Measurements from ENCODE around the gene TFB1M. TPM values are rescaled to one million over a fixed set of nuclear protein-coding genes. Genes with fewer than 3 reads are reported as not detected.
"Not testable (repeated sequence)": the region's sequence is repeated elsewhere in the genome, so short reads cannot be mapped to it uniquely, and the experiment has no call there.

The TFB1M gene
- total RNA-seq, 1 donor from 2014 or later: 14.0 TPM

DNA sequence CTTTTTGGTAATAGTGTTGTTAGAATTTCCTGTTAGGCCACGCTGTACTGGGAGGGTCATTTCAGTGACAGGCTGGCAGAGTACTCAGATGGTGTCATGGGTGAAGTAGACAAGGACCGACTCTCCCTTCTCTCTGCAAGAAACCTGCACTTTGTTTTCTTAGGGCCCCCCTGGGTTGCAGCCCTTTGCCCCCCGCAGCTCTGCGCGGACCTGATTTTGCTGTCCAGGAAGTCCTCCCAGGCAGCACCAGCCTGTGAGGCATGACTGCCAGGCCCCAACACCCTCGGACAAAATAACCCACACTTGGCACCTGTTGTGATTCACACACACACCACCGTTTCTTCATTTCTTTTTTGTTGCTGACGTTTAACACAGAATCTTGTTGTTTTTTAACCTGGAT, 72.3 kb downstream of the TFB1M start:
- no peak for DNase-seq (ENCODE audit: low spot score)

DNA sequence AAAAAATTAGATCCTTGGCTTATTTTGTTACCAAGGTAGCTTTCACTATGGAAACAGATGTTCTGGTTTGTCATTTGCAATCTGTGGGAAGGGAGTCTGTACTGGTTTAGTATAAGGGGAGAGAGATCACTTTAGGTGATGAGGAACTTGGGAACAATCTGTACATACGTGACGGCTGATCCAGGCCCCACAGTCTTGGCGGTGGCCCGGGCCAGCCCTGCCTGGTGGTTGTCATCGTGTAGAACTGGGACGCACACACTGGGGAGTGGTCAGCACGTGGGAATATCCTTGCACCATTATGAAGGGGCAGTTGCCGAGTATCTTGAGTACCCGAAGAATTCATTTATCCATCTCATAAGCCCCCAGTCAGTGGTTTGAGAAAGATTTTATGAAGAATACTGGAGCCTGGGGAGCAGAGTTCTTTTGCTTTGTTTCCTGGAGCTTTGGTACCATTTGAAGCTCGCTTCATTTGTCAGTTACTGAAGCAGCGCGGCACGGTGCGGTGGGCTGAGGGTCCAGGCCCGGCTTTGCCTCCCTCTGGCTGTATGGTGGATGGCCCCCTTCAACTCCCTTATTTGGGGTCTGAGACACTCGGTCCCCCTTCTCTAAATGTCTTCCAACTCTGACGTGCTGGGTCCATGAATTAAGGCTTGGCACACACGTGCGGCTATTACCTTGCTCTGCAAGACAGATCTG, 73.2 kb downstream of the TFB1M start:
- DNase-seq (ENCODE audit: low spot score): no peak

DNA sequence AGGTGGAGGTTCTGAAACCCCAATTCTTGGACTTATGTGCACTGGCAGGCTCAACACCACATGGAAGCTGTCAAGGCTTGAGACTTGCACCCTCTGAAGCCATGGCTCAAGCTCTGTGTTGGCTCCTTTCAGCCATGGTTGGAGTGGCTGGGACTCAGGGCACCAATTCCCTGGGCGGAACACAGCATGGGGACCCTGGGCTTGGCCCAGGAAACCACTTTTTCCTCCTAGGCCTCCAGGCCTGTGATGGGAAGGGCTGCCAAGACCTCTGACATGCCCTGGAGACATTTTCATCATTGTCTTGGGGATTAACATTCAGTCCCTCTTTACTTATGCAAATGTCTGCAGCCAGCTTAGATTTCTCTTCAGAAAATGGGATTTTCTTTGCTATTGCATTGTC, 76.7 kb downstream of the TFB1M start:
- no peak for DNase-seq (ENCODE audit: low spot score)

GRCh38 chr6:155235087-155235486, 79.2 kb downstream of the TFB1M start:
- DNase-seq (ENCODE audit: low spot score): peak; percentile 44

DNA sequence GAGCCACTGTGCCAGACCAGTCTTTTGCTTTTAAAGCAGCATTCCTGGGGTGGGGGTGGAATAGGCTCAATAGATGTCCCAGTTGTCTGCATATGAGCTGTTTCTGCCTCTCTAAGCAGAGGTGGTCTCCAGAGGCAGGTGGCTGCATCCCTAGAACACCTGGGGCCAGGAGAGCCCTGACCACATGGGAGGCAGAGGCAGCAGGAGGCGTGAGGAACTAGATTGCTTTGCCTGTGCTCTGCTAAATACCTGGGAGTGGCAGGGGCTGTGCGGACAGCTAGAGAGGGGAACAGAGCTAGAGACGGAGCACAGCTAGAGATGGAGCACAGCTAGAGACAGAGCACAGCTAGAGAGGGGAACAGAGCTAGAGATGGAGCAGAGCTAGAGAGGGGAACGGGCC, 79.6 kb downstream of the TFB1M start:
- no peak for DNase-seq (ENCODE audit: low spot score)

- no peak for DNase-seq (ENCODE audit: low spot score)
These were observed 80.1 kb downstream of the TFB1M start for GRCh38 chr6:155234167-155234566.

DNA sequence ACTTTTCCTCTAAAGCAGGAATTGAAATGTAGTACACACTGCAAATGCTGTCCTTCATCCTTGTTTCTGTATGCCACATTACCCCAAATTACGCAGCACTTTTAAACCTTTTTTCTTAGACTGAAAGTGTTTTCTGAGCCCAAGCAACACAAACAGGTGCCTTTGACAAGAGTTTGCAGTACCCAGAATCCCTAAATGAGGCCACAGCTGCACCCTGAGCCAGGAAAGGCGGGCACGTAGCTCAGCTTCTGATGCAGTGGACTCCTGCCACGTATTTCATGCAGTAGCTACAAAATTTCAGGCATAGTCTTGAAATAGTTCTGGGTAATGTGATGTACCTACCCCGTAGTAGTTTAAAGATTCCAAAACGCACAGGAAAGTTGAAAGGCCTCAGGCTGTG, 81.4 kb downstream of the TFB1M start:
- no peak for DNase-seq (ENCODE audit: low spot score)

DNA sequence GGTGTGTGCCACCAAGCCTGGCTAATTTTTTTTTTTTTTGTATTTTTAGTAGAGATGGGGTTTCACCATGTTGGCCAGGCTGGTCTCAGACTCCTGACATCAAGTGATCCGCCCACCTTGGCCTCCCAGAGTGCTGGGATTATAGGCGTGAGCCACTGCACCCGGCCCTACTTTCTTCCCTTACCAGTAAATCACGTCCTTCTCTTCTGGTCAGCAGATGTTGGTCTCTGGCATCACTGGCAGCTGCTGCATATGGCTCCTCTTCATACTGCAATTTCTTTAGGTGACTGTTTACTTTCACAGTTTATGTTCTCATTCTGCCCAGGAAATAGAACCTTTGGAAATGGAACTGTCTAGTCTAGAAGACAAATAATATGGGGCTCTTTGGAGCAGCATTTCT, 83.3 kb downstream of the TFB1M start:
- DNase-seq (ENCODE audit: low spot score): not testable (repeated sequence)

DNA sequence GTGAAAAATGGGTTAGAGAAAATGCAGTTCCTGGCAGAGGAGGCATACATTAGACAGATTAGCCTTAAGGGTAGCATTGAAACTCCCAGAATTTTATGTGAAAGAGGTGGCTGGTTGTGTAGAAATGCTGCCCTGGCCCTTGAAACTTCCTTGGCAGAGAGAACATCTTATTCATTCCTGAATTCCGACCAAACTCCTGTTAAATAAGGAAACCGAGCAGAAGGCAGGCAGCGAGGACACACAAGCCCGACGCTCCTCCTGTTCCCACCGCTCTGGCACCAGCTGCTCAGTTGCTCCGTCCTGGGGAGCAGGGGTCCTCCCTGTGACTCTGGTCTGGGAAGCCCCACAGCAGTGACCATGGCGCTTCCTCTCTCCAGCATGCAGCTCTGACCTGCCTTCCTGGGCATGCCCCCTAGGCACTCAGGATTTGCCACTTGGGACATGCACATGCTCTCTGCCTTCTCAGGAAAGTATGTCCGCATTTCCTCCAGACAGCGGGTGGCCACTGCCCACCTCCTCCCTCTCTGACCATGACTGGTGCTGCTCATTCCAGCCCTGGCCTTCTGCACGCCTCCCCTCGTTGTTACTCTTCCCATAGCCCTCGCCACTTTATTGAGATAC, 85.6 kb downstream of the TFB1M start:
- peak; percentile 88 for DNase-seq (ENCODE audit: low spot score)

- DNase-seq (ENCODE audit: low spot score): no peak
These were observed 87.2 kb downstream of the TFB1M start for GRCh38 chr6:155227046-155227445.

- DNase-seq (ENCODE audit: low spot score): no peak
These were observed 89.7 kb downstream of the TFB1M start for GRCh38 chr6:155224618-155225017.

DNA sequence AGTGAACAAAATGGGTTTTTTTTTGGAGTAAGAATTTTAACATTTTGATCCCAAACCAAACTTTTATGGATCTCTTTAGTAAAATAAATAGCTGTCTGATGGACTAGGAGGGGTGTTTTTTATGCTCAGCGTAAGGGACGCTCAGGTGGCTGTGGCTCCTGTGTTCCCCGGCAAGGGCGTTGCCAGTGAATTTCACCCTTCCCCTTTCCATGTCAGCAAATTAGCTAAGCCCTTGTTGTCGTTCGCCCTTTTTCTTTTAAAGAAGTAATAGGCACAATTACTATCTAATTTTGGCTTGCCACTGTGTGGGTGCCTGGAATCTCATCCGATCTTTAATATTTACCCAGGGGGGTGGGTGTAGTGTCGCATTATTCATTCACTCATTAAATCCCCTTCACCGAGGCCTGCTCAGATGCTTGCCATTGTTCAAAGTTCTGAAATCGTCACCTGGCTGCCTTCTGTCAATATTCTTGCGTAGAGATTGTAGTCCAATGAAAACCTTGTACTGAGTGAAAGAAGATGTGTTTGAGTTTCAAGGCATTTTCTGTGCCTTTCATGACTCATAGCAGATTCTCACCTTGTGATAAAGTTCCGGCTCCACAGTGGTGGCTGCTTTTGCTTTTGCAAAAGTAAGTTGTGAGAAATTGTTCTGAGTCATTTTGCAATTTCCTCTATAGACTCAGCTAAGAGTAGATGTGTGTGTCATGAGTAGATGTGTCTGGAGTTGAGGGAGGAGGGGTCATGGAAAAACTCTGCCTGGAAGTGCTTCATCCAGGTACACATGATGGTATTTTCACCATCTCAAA, 90.4 kb downstream of the TFB1M start:
- DNase-seq (ENCODE audit: low spot score): no peak

- no peak for DNase-seq (ENCODE audit: low spot score)
These were observed 91.8 kb downstream of the TFB1M start for GRCh38 chr6:155222506-155222905.

- DNase-seq (ENCODE audit: low spot score): no peak
These were observed 93.2 kb downstream of the TFB1M start for GRCh38 chr6:155221086-155221485.

GRCh38 chr6:155219858-155220301, 94.4 kb downstream of the TFB1M start:
- DNase-seq (ENCODE audit: low spot score): no peak

GRCh38 chr6:155219299-155219698, 95.0 kb downstream of the TFB1M start:
- no peak for DNase-seq (ENCODE audit: low spot score)

DNA sequence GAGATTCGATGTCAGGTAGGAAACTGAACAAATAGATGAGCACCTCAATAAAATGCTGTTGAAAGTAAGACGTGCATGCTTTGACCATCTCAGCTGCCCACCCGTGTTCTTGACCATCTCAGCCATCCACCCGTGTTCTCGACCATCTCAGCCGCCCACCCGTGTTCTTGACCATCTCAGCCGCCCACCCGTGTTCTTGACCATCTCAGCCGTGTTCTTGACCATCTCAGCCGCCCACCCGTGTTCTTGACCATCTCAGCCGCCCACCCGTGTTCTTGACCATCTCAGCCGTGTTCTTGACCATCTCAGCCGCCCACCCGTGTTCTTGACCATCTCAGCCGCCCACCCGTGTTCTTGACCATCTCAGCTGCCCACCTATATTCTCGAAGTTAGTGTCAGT, 95.6 kb downstream of the TFB1M start:
- not testable (repeated sequence) for DNase-seq (ENCODE audit: low spot score)

DNA sequence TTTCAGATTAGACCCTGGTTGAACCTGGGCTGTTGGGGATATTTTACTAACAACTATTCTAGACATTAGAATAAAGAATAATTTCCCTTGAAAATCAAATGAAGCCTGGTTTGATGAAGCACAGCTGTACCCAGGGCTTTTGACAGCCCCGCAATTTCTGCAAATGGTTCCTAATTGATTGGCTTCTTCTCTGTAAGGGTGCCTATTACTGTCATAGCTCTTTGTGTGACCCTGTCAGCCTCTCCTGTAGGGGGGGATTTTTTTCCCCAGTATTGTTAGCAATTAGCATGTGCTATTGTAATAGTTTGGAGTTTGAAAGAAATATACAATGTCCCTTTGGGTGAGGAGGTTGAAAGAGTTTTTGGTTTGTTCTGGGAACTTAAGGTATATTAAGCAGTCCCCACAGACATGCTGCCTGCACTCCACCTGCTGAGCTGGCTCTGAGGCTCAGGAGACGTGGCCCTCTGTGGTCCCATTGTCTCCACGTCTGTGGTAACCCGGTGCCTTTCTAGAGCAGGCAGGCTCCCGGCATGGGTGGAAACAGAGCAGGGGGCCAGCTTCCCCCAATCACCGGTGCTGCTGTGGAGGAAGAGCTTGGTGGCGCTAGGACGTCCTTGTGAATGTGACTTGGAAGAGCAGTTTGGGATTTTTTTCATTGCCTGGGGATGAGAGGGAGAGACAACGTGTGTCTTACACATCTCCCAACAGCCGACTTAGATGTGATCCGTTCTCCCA, 97.8 kb downstream of the TFB1M start:
- DNase-seq (ENCODE audit: low spot score): no peak

- DNase-seq (ENCODE audit: low spot score): no peak
These were observed 98.4 kb downstream of the TFB1M start for GRCh38 chr6:155215906-155216305.

DNA sequence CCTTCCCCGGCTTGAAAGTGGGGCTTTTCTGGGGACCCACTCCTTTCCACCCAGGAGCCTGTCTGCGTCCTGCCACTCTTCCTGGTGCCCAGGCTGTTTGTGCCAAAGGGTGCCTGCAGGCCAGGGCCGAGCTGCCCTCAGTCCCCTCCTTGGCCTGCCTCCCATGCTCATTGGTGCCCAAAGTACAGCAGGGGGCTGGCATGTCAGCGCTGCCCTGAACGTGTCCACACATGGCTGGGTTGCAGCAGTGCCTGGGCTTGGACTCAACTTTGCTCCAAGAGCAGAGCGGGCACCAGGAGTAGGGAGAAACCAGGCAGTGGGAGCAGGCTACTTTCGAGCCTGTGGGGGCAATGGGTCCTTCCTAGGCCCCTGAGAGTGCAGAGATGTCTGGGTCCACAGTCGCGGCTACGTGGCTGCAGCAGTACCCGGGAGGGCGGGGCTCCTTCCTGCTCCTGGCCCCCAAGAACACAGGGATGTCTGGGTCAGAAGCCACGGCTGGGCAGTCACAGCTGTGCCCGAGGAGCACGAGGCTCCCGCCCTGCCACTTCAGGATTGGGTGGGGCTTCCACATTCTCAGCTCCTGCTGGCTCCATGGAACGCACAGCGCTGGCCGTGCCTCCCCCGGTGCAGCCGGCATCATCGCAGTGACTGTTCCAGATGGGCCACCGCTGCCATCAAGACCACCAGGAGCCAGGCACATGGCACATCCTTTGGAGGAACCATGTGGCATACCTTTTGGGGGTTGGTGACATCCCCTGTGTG, 100.5 kb downstream of the TFB1M start:
- DNase-seq (ENCODE audit: low spot score): no peak
